Cardiac septum (tissue), 1 donor: ENCODE data around the gene EHMT1. TPM values are rescaled to one million over a fixed set of nuclear protein-coding genes. Genes with fewer than 3 reads are reported as not detected.
"Not testable (repeated sequence)": the region's sequence is repeated elsewhere in the genome, so short reads cannot be mapped to it uniquely, and the experiment has no call there.

ENCODE experiments used
- DNase-seq: peaks from one replicate; pipeline ENCODE4 v3.0.0-alpha.2; 2020; ENCODE audit warnings: low spot score
- intact Hi-C: fragments of 100-400 bp; cut with DNase I; formaldehyde crosslinking; loops from one replicate; pipeline ENCODE4 v1.14.0; 2022
- total RNA-seq: library from RNA; stranded (reverse); fragmentation: NEBNext Ultra II Directional; extraction: Animal tissue kit (Norgen Biotek cat#: 25700); gene quantifications from one replicate; pipeline ENCODE4 v1.2.1, GENCODE V29; 2021
- donor health status: DM: no; HTN: no; CAD: no.

Gene EHMT1
- total RNA-seq, 1 donor from 2014 or later, result 39.8 TPM

GRCh38 chr9:137726336-137726735 is 107.5 kb downstream of the EHMT1 start:
- DNase-seq, intact Hi-C loops: not testable (repeated sequence)

- no peak for DNase-seq
- intact Hi-C loops, result no loop called here
These were observed 108.0 kb downstream of the EHMT1 start for GRCh38 chr9:137726764-137727163.

GRCh38 chr9:137727716-137728115 is 108.9 kb downstream of the EHMT1 start:
- intact Hi-C loops, result no loop called here

GRCh38 chr9:137728444-137729311 is 109.9 kb downstream of the EHMT1 start:
- DNase-seq, result no peak
- intact Hi-C loops, result no loop called here

More at GRCh38 chr9:137727716-137728115, 108.9 kb downstream of the EHMT1 start:
- DNase-seq, result no peak

GRCh38 chr9:137731216-137731946 is 112.6 kb downstream of the EHMT1 start:
- intact Hi-C loops, result no loop called here
- DNase-seq, result no peak

- no peak for DNase-seq
These were observed 113.4 kb downstream of the EHMT1 start for GRCh38 chr9:137731947-137732813.

GRCh38 chr9:137733429-137733828 is 114.6 kb downstream of the EHMT1 start:
- no peak for DNase-seq
- intact Hi-C loops, result no loop called here

More at GRCh38 chr9:137731947-137732813, 113.4 kb downstream of the EHMT1 start:
- intact Hi-C loops, result no loop called here

GRCh38 chr9:137734181-137734580 is 115.4 kb downstream of the EHMT1 start:
- DNase-seq, result no peak
- intact Hi-C loops, result no loop called here

GRCh38 chr9:137738182-137738696 is 119.4 kb downstream of the EHMT1 start:
- DNase-seq, intact Hi-C loops: not testable (repeated sequence)

GRCh38 chr9:137738703-137739102 is 119.9 kb downstream of the EHMT1 start:
- intact Hi-C loops, result no loop called here

GRCh38 chr9:137739371-137740309 is 120.8 kb downstream of the EHMT1 start:
- DNase-seq, result no peak
- intact Hi-C loops, result no loop called here

More at GRCh38 chr9:137738703-137739102, 119.9 kb downstream of the EHMT1 start:
- no peak for DNase-seq

- intact Hi-C loops, result no loop called here
- no peak for DNase-seq
These were observed 121.5 kb downstream of the EHMT1 start for GRCh38 chr9:137740312-137740711.

- no peak for DNase-seq
These were observed 122.5 kb downstream of the EHMT1 start for GRCh38 chr9:137741330-137741729.

GRCh38 chr9:137742698-137743097 is 123.9 kb downstream of the EHMT1 start:
- DNase-seq, result no peak
- intact Hi-C loops, result no loop called here

More at GRCh38 chr9:137741330-137741729, 122.5 kb downstream of the EHMT1 start:
- intact Hi-C loops, result no loop called here

GRCh38 chr9:137743695-137744094 is 124.9 kb downstream of the EHMT1 start:
- intact Hi-C loops, result no loop called here
- no peak for DNase-seq

GRCh38 chr9:137744632-137745183 is 125.9 kb downstream of the EHMT1 start:
- intact Hi-C loops, result no loop called here
- DNase-seq, result no peak

GRCh38 chr9:137745541-137745991 is 126.8 kb downstream of the EHMT1 start:
- intact Hi-C loops, result no loop called here
- DNase-seq, result no peak

GRCh38 chr9:137748311-137748710 is 129.5 kb downstream of the EHMT1 start:
- intact Hi-C loops, result no loop called here
- DNase-seq, result no peak
